ENCODE results near the gene CHAF1A.

The CHAF1A gene

DNA sequence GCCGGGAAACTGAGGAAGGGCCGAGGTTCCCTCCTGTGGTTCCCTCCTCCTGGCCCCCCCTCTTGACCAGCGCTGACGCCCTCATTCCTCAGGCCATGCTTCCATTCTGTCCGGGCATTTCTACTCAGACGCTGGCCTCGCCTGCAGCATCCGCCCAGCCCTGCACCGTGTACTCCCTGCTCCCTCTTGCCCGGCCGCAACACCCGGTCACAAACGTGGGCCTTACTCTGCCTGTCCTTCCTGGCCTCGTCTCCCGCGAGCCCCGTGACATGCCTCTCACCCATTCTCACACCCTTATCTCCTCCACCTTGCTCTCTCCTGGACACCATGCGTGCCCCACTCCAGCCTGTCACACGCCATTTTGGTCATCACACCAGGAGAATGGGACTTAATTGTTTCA lies 80.9 kb downstream of the CHAF1A start:
- H3K4me1 ChIP-seq (ENCODE audit: control insufficient read depth, insufficient read depth, low read length): no peaks in the 10 kb centered on the region
- H3K4me3 ChIP-seq (ENCODE audit: low read depth, low read length): no peak overlapping the region
- no peaks in the 10 kb centered on the region for H3K9me3 ChIP-seq (ENCODE audit: control insufficient read depth, insufficient read depth, low read length)
- H3K9ac ChIP-seq (ENCODE audit: low read depth, low read length): no peak overlapping the region
- H3K27me3 ChIP-seq (ENCODE audit: control insufficient read depth, insufficient read depth, low read length): no peaks in the 10 kb centered on the region
- peaks cover 20% of the 10 kb centered on the region for H3K36me3 ChIP-seq (ENCODE audit: control insufficient read depth, insufficient read depth, low read length)

DNA sequence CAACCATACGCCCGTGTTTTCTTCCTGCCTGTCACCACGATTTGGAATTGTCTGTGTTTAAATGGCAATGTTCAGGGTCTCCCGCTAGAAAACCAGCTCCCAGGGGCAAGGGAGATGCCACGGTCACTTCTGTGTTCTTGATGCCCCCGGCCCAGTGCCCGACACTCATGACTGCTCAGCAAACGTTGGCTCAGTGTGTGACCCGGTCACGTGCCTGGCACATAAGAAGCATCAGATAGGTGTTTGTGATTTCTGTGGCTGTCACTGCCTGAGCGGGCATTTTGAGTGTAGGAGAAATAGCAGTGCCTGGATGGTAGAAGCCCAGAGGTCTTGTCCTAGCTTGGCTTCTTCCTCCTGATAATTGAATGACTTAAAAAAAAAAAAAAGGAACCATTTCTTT lies 85.1 kb downstream of the CHAF1A start:
- Histone ChIP-seq H3K4me1 (ENCODE audit: control insufficient read depth, insufficient read depth, low read length) (no peaks in the 10 kb centered on the region), H3K36me3 (ENCODE audit: control insufficient read depth, insufficient read depth, low read length) (peaks cover 37% of the 10 kb centered on the region), H3K9me3 (ENCODE audit: control insufficient read depth, insufficient read depth, low read length) (no peaks in the 10 kb centered on the region), H3K4me3 (ENCODE audit: low read depth, low read length) (no peak overlapping the region), H3K27me3 (ENCODE audit: control insufficient read depth, insufficient read depth, low read length) (no peaks in the 10 kb centered on the region), H3K9ac (ENCODE audit: low read depth, low read length) (no peak overlapping the region)

DNA sequence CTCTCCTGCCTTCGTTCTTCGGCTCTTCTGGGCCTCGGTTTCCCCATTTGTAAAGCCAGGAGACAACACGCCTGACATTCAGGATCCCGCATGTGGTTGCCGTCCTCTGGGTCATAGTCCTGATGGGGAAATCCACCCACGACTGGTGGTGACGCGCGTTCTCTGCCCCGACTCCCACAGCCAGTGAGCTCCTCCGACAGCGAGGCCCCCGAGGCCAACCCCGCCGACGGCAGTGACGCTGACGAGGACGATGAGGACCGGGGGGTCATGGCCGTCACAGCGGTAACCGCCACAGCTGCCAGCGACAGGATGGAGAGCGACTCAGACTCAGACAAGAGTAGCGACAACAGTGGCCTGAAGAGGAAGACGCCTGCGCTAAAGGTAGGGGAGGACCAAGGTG lies 86.1 kb downstream of the CHAF1A start:
- Histone ChIP-seq H3K4me1 (ENCODE audit: control insufficient read depth, insufficient read depth, low read length) (no peaks in the 10 kb centered on the region), H3K9ac (ENCODE audit: low read depth, low read length) (no peak overlapping the region), H3K27me3 (ENCODE audit: control insufficient read depth, insufficient read depth, low read length) (no peaks in the 10 kb centered on the region), H3K9me3 (ENCODE audit: control insufficient read depth, insufficient read depth, low read length) (no peaks in the 10 kb centered on the region), H3K4me3 (ENCODE audit: low read depth, low read length) (no peak overlapping the region), H3K36me3 (ENCODE audit: control insufficient read depth, insufficient read depth, low read length) (peaks cover 37% of the 10 kb centered on the region)

DNA sequence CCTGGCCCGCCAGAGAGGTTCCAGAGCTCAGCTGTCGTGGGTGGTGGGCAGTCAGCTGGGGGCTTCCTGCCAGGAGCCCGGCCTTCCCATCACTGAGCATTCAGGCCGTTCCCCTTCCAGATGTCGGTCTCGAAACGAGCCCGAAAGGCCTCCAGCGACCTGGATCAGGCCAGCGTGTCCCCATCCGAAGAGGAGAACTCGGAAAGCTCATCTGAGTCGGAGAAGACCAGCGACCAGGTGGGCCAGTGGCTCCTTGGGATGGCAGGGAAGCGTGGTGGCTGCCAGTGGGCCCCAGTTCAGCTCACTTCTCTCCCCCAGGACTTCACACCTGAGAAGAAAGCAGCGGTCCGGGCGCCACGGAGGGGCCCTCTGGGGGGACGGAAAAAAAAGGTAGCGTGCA lies 89.0 kb downstream of the CHAF1A start:
- Histone ChIP-seq H3K27me3 (ENCODE audit: control insufficient read depth, insufficient read depth, low read length) (no peaks in the 10 kb centered on the region), H3K4me3 (ENCODE audit: low read depth, low read length) (no peak overlapping the region), H3K9ac (ENCODE audit: low read depth, low read length) (no peak overlapping the region), H3K4me1 (ENCODE audit: control insufficient read depth, insufficient read depth, low read length) (no peaks in the 10 kb centered on the region), H3K9me3 (ENCODE audit: control insufficient read depth, insufficient read depth, low read length) (no peaks in the 10 kb centered on the region), H3K36me3 (ENCODE audit: control insufficient read depth, insufficient read depth, low read length) (peaks cover 60% of the 10 kb centered on the region)

DNA sequence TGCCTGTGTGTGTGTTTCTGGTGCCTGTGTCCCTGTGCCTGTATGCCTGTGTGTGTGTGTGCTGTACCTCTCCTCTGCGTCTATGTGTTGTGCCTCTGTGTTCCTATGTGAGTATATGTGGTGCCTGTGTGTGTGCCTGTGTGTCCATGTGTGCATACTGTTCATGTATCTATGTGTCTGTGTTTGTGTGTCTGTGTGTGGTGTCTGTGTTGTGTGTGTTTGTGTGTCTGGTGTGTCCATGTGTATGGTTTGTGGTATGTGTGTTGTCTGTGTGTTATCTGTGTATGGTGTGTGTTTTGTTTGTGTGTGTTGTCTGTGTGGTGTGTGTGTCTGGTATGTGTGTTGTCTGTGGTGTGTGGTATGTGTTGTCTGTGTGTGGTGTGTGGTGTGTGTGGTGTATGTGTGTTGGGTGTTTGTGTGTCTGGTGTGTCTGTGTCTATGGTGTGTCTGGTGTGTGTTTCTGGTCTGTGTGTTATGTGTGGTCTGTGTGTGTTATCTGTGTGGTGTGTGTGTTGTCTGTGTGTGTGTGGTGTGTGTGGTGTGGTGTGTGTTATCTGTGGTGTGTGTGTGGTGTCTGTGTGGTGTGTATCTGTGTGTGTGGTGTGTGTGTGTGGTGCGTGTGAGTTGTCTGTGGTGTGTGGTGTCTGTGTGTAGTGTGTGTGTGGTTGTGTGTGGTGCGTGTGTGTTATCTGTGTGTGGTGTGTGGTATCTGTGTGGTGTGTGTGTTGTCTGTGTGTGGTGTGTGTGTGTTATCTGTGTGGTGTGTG lies 90.1 kb downstream of the CHAF1A start:
- peaks cover 65% of the 10 kb centered on the region for H3K36me3 ChIP-seq (ENCODE audit: control insufficient read depth, insufficient read depth, low read length)

More for the DNA sequence above, 90.1 kb downstream of the CHAF1A start:
- Histone ChIP-seq H3K4me3 (ENCODE audit: low read depth, low read length) (no peak overlapping the region), H3K4me1 (ENCODE audit: control insufficient read depth, insufficient read depth, low read length) (no peaks in the 10 kb centered on the region), H3K27me3 (ENCODE audit: control insufficient read depth, insufficient read depth, low read length) (no peaks in the 10 kb centered on the region), H3K9ac (ENCODE audit: low read depth, low read length) (no peak overlapping the region), H3K9me3 (ENCODE audit: control insufficient read depth, insufficient read depth, low read length) (no peaks in the 10 kb centered on the region)
